HG03571 (cell line): ENCODE data around the gene NR3C2.

Experiments used
- ATAC-seq: cut with Tn5 transposase; IDR thresholded peaks from one replicate; pipeline ENCODE4 v1.9.1; 2021; ENCODE audit not compliant: unreplicated experiment

NR3C2 gene

GRCh38 chr4:148059617-148060180, 382.5 kb downstream of the NR3C2 start:
- ATAC-seq: no peak

GRCh38 chr4:148057984-148058859, 384.0 kb downstream of the NR3C2 start:
- no peak for ATAC-seq

GRCh38 chr4:148057516-148057915, 384.7 kb downstream of the NR3C2 start:
- peak; percentile 60 for ATAC-seq

- ATAC-seq: peak; percentile 82
Observed at GRCh38 chr4:148056879-148057278, 385.3 kb downstream of the NR3C2 start.

- peak; percentile 15 for ATAC-seq
Observed at GRCh38 chr4:148055844-148056243, 386.4 kb downstream of the NR3C2 start.

- ATAC-seq: no peak
Observed at GRCh38 chr4:148054275-148054674, 387.9 kb downstream of the NR3C2 start.

GRCh38 chr4:148053298-148054003, 388.8 kb downstream of the NR3C2 start:
- ATAC-seq: no peak

GRCh38 chr4:148052448-148052847, 389.8 kb downstream of the NR3C2 start:
- ATAC-seq: no peak

GRCh38 chr4:148051403-148051802, 390.8 kb downstream of the NR3C2 start:
- no peak for ATAC-seq

- ATAC-seq: no peak
Observed at GRCh38 chr4:148048598-148048997, 393.6 kb downstream of the NR3C2 start.

- peak; percentile 95 for ATAC-seq
Observed at GRCh38 chr4:148044912-148045352, 397.3 kb downstream of the NR3C2 start.

GRCh38 chr4:148044089-148044911, 397.9 kb downstream of the NR3C2 start:
- ATAC-seq: no peak

GRCh38 chr4:148041606-148042329, 400.4 kb downstream of the NR3C2 start:
- ATAC-seq: no peak

GRCh38 chr4:148034813-148035212, 407.4 kb downstream of the NR3C2 start:
- no peak for ATAC-seq

- no peak for ATAC-seq
Observed at GRCh38 chr4:148030193-148030873, 411.9 kb downstream of the NR3C2 start.

GRCh38 chr4:148029781-148030180, 412.4 kb downstream of the NR3C2 start:
- no peak for ATAC-seq
